ENCODE data around the gene ARG2.
A peak's percentile ranks its signal among the peaks of the same experiment; 100 is the strongest.

The ARG2 gene

GRCh38 chr14:67641902-67642749 lies 22.4 kb downstream of the ARG2 start:
- peak; percentile 59 for DNase-seq

- no peak for DNase-seq
Observed at GRCh38 chr14:67643713-67644112, 24.0 kb downstream of the ARG2 start.

GRCh38 chr14:67644428-67644827 lies 24.7 kb downstream of the ARG2 start:
- DNase-seq: no peak

DNA sequence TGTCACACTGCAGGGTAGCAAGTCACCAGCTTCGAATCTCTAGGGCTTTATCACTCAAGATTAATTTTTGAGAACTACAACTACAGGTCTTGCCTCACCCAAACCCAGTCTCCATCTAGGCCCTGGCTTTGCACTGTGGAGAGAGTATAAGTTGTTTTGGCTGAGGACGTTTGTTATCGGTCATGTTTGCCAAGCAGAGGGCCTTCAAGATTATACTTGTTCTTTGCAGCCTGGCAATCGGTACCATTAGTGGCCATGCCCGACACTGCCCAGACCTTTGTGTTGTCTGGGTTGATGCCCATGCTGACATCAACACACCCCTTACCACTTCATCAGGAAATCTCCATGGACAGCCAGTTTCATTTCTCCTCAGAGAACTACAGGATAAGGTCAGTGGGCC lies 25.7 kb downstream of the ARG2 start:
- DNase-seq: no peak

DNA sequence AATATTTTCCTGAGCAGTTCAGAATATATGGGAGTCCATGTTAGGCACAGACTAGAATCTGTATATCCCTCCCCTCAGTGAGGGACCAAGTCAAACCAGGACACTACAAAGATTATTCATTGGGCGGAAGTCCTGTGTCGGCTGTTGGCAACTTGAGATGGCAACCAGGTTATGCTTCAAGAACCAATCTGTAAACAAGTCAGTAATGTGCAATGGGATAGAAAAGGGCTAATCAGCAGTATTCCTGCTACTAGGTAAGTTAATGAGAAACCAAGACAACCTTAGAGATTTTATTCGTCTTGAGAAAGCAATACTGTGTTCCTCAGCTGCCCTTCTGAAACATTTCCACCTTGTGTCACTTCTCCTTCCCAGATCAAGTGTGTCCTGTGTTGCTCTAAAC lies 26.4 kb downstream of the ARG2 start:
- no peak for DNase-seq

- DNase-seq: no peak
Observed at GRCh38 chr14:67650151-67650550, 30.4 kb downstream of the ARG2 start.

DNA sequence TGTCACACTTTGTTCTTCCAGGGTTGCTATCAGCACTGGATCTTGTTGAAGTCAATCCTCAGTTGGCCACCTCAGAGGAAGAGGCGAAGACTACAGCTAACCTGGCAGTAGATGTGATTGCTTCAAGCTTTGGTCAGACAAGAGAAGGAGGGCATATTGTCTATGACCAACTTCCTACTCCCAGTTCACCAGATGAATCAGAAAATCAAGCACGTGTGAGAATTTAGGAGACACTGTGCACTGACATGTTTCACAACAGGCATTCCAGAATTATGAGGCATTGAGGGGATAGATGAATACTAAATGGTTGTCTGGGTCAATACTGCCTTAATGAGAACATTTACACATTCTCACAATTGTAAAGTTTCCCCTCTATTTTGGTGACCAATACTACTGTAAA lies 31.0 kb downstream of the ARG2 start:
- no peak for DNase-seq

GRCh38 chr14:67652189-67652588 lies 32.5 kb downstream of the ARG2 start:
- no peak for DNase-seq

DNA sequence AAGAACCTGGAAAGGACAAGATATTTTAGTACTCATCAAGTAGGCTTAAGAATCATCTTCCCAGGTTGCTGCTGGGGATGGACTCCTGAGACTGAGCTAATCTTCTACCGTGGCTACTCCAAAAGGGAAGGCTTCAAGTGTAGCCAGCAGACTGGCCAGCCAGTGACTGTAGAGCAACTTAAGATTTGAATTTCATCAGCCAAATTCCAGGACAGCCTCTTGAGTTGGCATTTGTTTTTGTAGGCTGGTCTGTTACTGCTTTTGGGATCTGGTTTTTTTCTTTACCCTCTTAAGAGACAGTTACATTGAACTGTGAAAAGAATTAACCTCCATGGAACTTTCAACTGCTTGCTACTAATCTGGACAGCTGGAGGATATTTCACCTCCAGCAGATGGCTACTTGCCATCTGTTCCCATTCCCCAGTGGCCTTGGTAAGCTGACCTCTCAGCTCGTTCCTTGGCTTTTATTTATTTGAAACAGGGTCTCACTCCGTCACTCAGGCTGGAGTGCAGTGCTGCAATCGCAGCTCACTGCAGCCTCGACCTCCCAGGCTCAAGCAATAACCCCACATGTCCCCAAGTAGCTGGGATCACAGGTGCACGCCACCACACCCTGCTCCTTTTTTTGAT lies 34.0 kb downstream of the ARG2 start:
- no peak for DNase-seq

DNA sequence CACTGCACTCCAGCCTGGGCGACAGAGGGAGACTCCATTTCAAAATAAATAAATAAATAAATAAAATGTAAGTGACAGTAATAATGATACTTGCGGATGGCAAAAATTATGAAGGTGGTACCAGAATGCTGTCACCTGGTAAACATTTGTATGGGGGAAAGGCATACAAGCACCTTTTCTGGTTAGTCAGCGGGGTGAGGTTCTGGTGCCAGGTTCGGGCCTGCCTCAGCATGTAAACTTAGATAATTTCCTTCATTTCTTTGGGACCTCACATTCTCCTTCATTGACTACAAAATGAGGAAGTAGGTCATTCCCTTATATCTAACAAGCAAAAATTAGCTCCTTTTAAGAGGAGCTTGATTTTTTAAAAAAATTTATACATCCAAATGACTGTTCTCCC lies 43.9 kb downstream of the ARG2 start:
- DNase-seq: no peak

DNA sequence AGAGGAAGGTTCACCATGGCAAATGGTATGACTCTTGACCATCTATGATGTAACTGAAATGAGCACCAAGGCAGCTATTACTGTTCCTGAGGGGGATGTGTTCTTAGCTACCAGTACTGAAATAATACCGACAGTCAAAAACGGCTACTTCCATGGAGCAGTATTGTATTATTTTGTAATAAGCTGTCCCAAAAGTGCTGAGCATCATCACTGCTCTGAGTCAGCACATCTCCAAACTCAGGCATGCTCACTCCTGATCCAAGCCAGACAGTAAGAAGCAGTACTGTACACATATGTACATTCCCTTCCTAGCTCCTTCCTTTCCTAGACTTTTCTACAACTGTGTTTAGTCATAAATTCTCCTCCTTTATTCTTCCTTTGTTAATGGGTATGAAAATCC lies 46.1 kb downstream of the ARG2 start:
- DNase-seq: no peak

DNA sequence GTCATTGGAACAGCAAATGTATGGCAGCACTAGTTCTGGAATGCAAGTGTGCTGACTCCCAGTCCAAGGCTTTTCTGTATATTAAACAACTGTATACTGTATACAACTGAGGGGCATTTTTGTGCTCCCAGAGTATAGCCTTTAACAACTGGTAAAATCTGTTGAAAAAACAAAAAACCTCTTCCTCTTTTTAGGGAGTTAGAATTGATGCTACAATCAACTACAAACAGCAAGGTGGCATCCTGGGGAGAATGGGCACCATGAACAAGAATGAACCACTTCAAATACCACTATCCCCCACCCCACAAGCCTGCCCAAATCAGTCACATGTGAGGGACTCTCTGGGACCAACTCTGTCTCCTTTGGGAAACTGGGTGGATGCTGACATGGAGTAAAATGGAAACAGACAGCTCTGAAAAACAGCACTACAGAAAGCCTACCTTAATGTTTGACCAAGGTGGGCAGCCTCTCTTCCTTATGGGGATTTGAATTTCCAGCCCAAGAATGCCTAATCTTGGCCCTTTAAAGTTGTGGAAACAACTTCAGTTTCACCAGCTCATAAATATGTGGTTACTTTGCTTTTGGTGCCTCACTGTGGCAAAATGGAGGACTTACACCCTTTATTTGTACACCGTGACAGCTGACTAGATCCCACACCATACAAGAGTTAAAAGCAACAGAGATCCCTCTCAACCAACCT lies 47.2 kb downstream of the ARG2 start:
- DNase-seq: no peak

GRCh38 chr14:67668559-67668958 lies 48.8 kb downstream of the ARG2 start:
- DNase-seq: no peak

DNA sequence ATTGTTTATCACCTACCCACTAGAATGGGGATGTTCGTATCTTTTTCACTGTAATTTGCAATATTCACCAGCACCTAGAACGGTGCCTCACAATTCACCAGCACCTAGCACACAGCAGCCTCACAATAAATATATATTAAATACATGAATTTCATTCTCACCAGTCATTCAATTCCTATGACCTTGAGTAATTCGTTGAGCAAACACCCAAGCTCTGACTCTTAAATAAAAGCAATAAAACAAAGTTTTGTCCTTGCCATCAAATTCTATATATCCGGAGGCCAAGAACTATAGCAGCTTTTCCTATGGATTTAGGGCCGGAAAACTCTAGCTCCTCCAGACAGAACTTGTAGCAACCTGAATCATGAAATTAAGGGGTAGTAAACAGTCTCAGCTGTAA lies 53.7 kb downstream of the ARG2 start:
- no peak for DNase-seq

DNA sequence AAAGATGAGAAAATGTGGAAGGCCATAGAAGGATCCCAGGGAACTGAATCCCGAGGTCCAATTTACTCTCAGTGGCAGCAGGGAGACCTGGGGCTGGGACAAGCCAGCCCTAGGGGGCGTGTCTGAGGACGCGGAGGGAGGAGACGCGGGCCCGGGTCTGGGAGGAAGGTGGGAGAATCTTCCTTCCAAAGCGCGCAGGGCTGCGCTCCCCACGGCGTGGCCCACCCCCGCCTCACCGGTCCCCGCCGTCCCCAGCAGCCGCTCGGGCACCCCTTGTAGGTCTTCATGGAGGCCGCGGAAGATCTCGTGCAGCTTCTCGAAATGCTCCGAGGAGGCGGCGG lies 54.4 kb downstream of the ARG2 start:
- DNase-seq: peak; percentile 74

DNA sequence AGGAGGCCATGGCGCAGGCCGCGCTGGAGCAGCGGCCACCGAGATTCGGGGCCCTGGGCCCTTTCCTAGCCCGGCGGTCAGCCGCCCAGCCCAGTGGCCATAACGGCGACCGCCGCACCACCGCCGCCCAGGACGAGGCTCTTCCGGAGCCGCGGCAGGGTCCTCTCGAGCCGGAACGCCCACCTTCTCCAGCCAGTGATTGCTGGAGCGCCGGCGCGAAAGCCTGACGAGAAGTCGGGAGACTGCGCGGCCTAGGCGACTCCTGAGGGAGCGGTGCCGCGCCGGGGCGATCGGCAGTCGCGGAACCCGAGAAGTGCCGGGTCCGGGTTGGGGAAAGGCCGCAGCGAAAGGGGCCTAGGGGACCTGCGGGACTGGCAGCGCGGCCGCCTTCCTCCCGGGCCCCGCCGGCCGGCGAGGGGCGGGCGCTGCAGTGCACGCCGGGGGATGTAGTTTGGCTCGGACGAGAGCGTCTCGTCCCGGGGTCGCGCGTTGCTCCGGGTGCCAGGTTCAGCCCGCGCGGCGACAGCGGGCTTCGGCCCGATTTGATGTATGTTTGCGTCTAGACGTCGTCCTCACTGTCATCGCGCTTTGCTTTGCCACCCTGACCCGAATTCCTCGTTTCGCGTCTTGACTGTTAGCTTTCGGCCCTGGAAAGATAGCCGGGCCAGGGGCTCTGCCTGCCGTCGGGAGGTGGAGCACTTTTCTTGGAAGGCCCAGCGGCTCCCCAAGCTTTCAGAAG lies 54.9 kb downstream of the ARG2 start, which contains the start of gene VTI1B:
VTI1B (minus strand) TSS at position 153 of the 739 bp plus-strand sequence; CDS start at position 10, 143 bp downstream.
- DNase-seq: peak; percentile 82

DNA sequence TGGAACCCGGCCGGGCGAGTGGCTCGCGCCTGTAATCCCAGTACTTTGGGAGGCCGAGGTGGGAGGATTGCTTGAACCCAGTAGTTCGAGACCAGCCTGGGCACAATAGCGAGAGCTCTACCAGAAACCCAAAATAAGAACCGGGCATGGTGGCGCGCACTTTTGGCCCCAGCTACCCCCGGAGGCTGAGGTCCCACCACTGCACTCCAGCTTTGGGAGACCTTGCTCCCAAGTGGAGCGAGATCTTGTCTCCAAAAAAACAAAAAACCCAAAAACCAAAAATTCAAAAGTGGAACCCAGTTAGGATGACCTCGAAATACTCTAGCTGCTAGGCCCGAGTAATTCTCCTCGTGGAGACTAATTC lies 55.5 kb downstream of the ARG2 start:
- no peak for DNase-seq

- DNase-seq: no peak
Observed at GRCh38 chr14:67679006-67679405, 59.3 kb downstream of the ARG2 start.

GRCh38 chr14:67680121-67680602 lies 60.4 kb downstream of the ARG2 start:
- no peak for DNase-seq

GRCh38 chr14:67680941-67681340 lies 61.2 kb downstream of the ARG2 start:
- DNase-seq: no peak

DNA sequence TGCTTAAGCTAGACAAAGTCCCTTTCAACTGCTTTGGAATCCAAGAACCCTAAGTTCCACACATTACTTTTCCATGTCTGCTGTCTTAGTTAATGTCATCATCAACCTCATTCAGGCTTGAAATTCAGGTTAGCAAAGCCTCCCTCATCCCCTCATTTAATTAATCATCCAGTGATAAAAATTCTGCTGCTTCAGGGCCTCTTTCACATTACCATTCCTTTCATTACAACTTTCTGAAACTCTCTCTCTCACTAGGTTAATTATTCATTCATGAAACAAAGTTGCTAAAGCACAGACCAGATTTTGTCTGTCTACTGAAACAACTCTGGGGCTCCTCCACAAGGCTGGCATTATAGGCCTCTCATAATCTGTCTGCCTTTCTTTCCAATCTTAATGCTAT lies 64.1 kb downstream of the ARG2 start:
- DNase-seq: no peak

DNA sequence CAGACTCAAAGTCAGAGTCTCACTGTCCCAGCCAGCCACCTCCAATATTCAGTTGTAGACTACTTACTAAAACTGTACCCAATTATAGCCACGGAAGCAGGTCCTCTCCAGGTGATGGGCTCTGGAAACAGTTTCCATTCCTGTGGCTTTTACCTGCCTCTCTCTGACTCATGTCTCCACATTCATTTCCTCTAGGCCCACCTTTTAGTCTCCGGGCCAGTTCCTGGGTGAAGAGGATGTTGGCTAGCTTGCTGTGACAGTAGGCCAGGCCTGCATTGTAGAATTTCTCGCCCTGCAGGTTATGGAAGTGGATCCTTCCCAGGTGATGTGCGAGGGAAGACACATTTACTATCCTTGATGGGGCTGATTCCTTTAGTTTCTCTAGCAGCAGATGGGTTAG lies 70.3 kb downstream of the ARG2 start:
- DNase-seq: no peak

- DNase-seq: peak; percentile 82
Observed at GRCh38 chr14:67694791-67695393, 75.2 kb downstream of the ARG2 start.

All from stimulated activated CD8-positive, alpha-beta memory T cell treated with anti-CD3 and anti-CD28 coated beads, Interleukin-4, amount 100 ng/mL, for 48 hours (primary cell).